Measurements from ENCODE around the gene NUP85. TPM values are rescaled to one million over a fixed set of nuclear protein-coding genes. Genes with fewer than 3 reads are reported as not detected.

The NUP85 gene
- total and polyA plus RNA-seq, 2 experiments from 2014 or later: 26.2 to 44.0 TPM

- Histone ChIP-seq H3K36me3 (ENCODE audit: low read depth) (peaks cover 19% of the 10 kb centered on the region; the same call in 1 of the 2 replicates), H3K27me3 (replicated peaks; ENCODE audit: insufficient read depth) (no peaks in the 10 kb centered on the region), H3K4me1 (ENCODE audit: insufficient read depth) (0 out of 2 replicates have a peak, but pooled peaks cover 3% of the 10 kb centered on the region), H3K79me2 (ENCODE audit: insufficient read depth) (no peaks in the 10 kb centered on the region), H3K4me3 (no peak overlapping the region), H4K20me1 (ENCODE audit: insufficient read depth) (no peaks in the 10 kb centered on the region), H3F3A (ENCODE audit: insufficient read depth) (peaks cover 33% of the 10 kb centered on the region), H2AFZ (no peak overlapping the region), H3K9ac (no peak overlapping the region), H3K9me2 (ENCODE audit: insufficient read depth) (no peaks in the 10 kb centered on the region), H3K4me2 (ENCODE audit: unreplicated experiment) (no peak overlapping the region), H3K9me3 (ENCODE audit: low read depth) (no peaks in the 10 kb centered on the region), H3K27ac (no peak overlapping the region)
- 31 to 45% methylated on average over 13 of the region's 13 CpGs for WGBS, 2 experiments (ENCODE audit: low coverage in 1 of 2, low lambda C conversion rate in 2 of 2, missing lambda C conversion rate in 2 of 2)
- in situ Hi-C loops (cut with MboI): no loop called here
- DNase-seq: peak; percentile 81
- TF ChIP-seq EZH2 (IDR thresholded peaks at IDR 0.05; ENCODE audit: insufficient read depth, poor library complexity, severe bottlenecking) (no peak), EZH2phosphoT487 (IDR thresholded peaks at IDR 0.05; ENCODE audit: insufficient read depth, low read depth) (no peak)
These were observed 33.3 kb downstream of the NUP85 start for GRCh38 chr17:75238684-75239191.

GRCh38 chr17:75239214-75239613, 33.7 kb downstream of the NUP85 start:
- Histone ChIP-seq H3K9me3 (ENCODE audit: low read depth) (no peaks in the 10 kb centered on the region), H3K79me2 (ENCODE audit: insufficient read depth) (no peaks in the 10 kb centered on the region), H3K4me3 (no peak overlapping the region), H3K27ac (no peak overlapping the region), H3K4me2 (ENCODE audit: unreplicated experiment) (no peak overlapping the region), H4K20me1 (ENCODE audit: insufficient read depth) (no peaks in the 10 kb centered on the region), H3K9me2 (ENCODE audit: insufficient read depth) (no peaks in the 10 kb centered on the region), H3K36me3 (ENCODE audit: low read depth) (peaks cover 19% of the 10 kb centered on the region; the same call in 1 of the 2 replicates), H3F3A (ENCODE audit: insufficient read depth) (peaks cover 32% of the 10 kb centered on the region), H3K27me3 (replicated peaks; ENCODE audit: insufficient read depth) (no peaks in the 10 kb centered on the region), H3K9ac (no peak overlapping the region), H3K4me1 (ENCODE audit: insufficient read depth) (0 out of 2 replicates have a peak, but pooled peaks cover 3% of the 10 kb centered on the region), H2AFZ (no peak overlapping the region)
- DNase-seq: no peak
- in situ Hi-C loops (cut with MboI): no loop called here
- TF ChIP-seq EZH2 (IDR thresholded peaks at IDR 0.05; ENCODE audit: insufficient read depth, poor library complexity, severe bottlenecking): no peak
- no peak for TF ChIP-seq EZH2phosphoT487 (IDR thresholded peaks at IDR 0.05; ENCODE audit: insufficient read depth, low read depth)
- 84 to 86% methylated on average over 9 to 12 of the region's 12 CpGs for WGBS, 2 experiments (ENCODE audit: low coverage in 1 of 2, low lambda C conversion rate in 2 of 2, missing lambda C conversion rate in 2 of 2)

GRCh38 chr17:75239778-75240393, 34.4 kb downstream of the NUP85 start:
- Histone ChIP-seq H3K9me2 (ENCODE audit: insufficient read depth) (no peaks in the 10 kb centered on the region), H3K4me1 (ENCODE audit: insufficient read depth) (0 out of 2 replicates have a peak, but pooled peaks cover 3% of the 10 kb centered on the region), H3K79me2 (ENCODE audit: insufficient read depth) (no peaks in the 10 kb centered on the region), H3K27me3 (replicated peaks; ENCODE audit: insufficient read depth) (no peaks in the 10 kb centered on the region), H3K9me3 (ENCODE audit: low read depth) (no peaks in the 10 kb centered on the region), H3K9ac (no peak overlapping the region), H3K4me3 (no peak overlapping the region), H4K20me1 (ENCODE audit: insufficient read depth) (no peaks in the 10 kb centered on the region), H3K4me2 (ENCODE audit: unreplicated experiment) (no peak overlapping the region), H3K36me3 (ENCODE audit: low read depth) (peaks cover 19% of the 10 kb centered on the region; the same call in 1 of the 2 replicates), H2AFZ (no peak overlapping the region), H3K27ac (no peak overlapping the region), H3F3A (ENCODE audit: insufficient read depth) (peaks cover 25% of the 10 kb centered on the region)
- TF ChIP-seq EZH2 (IDR thresholded peaks at IDR 0.05; ENCODE audit: insufficient read depth, poor library complexity, severe bottlenecking) (no peak), EZH2phosphoT487 (IDR thresholded peaks at IDR 0.05; ENCODE audit: insufficient read depth, low read depth) (no peak)
- in situ Hi-C loops (cut with MboI): no loop called here
- no peak for DNase-seq
- 89 to 91% methylated on average over 15 to 23 of the region's 23 CpGs for WGBS, 2 experiments (ENCODE audit: low coverage in 1 of 2, low lambda C conversion rate in 2 of 2, missing lambda C conversion rate in 2 of 2)

GRCh38 chr17:75240394-75241142, 35.1 kb downstream of the NUP85 start:
- no peaks in the 10 kb centered on the region for H3K79me2 ChIP-seq (ENCODE audit: insufficient read depth)
- peak; percentile 69 for DNase-seq
- in situ Hi-C loops (cut with MboI): no loop called here
- no peak overlapping the region for H3K4me3 ChIP-seq
- WGBS, 2 experiments (ENCODE audit: low coverage in 1 of 2, low lambda C conversion rate in 2 of 2, missing lambda C conversion rate in 2 of 2): 65 to 68% methylated on average over 18 to 22 of the region's 23 CpGs
- H2AFZ ChIP-seq: no peak overlapping the region
- no peak overlapping the region for H3K27ac ChIP-seq
- no peaks in the 10 kb centered on the region for H3K27me3 ChIP-seq (replicated peaks; ENCODE audit: insufficient read depth)
- no peaks in the 10 kb centered on the region for H3K9me3 ChIP-seq (ENCODE audit: low read depth)
- H3K4me2 ChIP-seq (ENCODE audit: unreplicated experiment): no peak overlapping the region
- H3F3A ChIP-seq (ENCODE audit: insufficient read depth): peaks cover 21% of the 10 kb centered on the region
- no peak overlapping the region for H3K9ac ChIP-seq
- H4K20me1 ChIP-seq (ENCODE audit: insufficient read depth): no peaks in the 10 kb centered on the region
- no peaks in the 10 kb centered on the region for H3K9me2 ChIP-seq (ENCODE audit: insufficient read depth)
- TF ChIP-seq EZH2 (IDR thresholded peaks at IDR 0.05; ENCODE audit: insufficient read depth, poor library complexity, severe bottlenecking) (no peak), EZH2phosphoT487 (IDR thresholded peaks at IDR 0.05; ENCODE audit: insufficient read depth, low read depth) (no peak)
- H3K4me1 ChIP-seq (ENCODE audit: insufficient read depth): 0 out of 2 replicates have a peak, but pooled peaks cover 3% of the 10 kb centered on the region
- H3K36me3 ChIP-seq (ENCODE audit: low read depth): peaks cover 13% of the 10 kb centered on the region; the same call in 1 of the 2 replicates
